Stimulated activated naive B cell treated with anti-CD40 and anti-IgM and Interleukin-4, amounts not matched to agents 10 μg/mL and 1 μg/mL and 100 μg/mL, for 72 hours (primary cell): ENCODE data around the gene SYT13.

Source experiments
- ATAC-seq, 2 donors: fragments of 150-1000 bp; cut with Tn5 transposase; replicated peaks; 2 replicates each; pipeline ENCODE4 v1.10.0; 2021; ENCODE audit warnings: moderate library complexity in 1 of 2
- DNase-seq: peaks from one replicate; pipeline ENCODE4 v3.0.0; 2021
- H3K27ac Mint-ChIP-seq: one replicate; pipeline ENCODE4 v1.8.0; 2022; ENCODE audit warnings: mild to moderate bottlenecking, mixed read lengths
- H3K27me3 Mint-ChIP-seq, 2 donors: one replicate each; pipeline ENCODE4 v1.8.0; 2022; ENCODE audit warnings: mixed read lengths in 2 of 2
- H3K36me3 Mint-ChIP-seq, 2 donors: one replicate each; pipeline ENCODE4 v1.8.0; 2022; ENCODE audit warnings: mixed read lengths in 2 of 2, mild to moderate bottlenecking in 1 of 2
- H3K4me1 Mint-ChIP-seq, 2 donors: one replicate each; pipeline ENCODE4 v1.8.0; 2022; ENCODE audit warnings: mixed read lengths in 2 of 2, mild to moderate bottlenecking in 1 of 2
- H3K4me3 Mint-ChIP-seq, 2 donors: one replicate each; pipeline ENCODE4 v1.8.0; 2022; ENCODE audit warnings: mild to moderate bottlenecking in 2 of 2, mixed read lengths in 2 of 2, moderate library complexity in 1 of 2
- H3K9me3 Mint-ChIP-seq, 2 donors: one replicate each; pipeline ENCODE4 v1.8.0; 2022; ENCODE audit warnings: mixed read lengths in 2 of 2, mild to moderate bottlenecking in 1 of 2

SYT13 gene

DNA sequence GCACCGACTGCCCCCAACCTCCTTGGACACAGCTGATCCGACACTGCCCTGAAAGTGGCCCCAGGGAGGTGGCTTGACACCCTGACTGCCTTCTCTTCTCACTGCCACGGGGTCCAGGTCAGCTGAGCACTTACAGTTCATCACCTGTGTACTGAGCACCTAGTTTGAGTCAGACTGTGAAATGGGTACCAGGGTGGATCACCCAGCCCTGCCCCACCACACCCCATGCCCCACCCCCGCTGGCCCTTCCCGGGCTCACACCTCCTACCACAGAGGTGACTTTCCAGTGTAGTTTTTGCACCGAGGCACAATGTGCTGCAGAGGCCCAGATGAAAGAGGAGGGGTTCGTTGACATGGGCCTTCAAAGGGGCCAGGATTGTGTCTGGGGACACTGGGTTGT is 80.2 kb downstream of the SYT13 start:
- Mint-ChIP-seq H3K27me3 (no peaks in the 10 kb centered on the region), H3K4me1 (peaks cover 17 to 18% of the 10 kb centered on the region in 2 donors), H3K4me3 (no peak overlapping the region), H3K27ac (no peak overlapping the region), H3K36me3 (peaks cover 33 to 52% of the 10 kb centered on the region in 2 donors), H3K9me3 (peaks cover 4 to 10% of the 10 kb centered on the region in 2 donors)
- ATAC-seq (no peak), DNase-seq (no peak)

DNA sequence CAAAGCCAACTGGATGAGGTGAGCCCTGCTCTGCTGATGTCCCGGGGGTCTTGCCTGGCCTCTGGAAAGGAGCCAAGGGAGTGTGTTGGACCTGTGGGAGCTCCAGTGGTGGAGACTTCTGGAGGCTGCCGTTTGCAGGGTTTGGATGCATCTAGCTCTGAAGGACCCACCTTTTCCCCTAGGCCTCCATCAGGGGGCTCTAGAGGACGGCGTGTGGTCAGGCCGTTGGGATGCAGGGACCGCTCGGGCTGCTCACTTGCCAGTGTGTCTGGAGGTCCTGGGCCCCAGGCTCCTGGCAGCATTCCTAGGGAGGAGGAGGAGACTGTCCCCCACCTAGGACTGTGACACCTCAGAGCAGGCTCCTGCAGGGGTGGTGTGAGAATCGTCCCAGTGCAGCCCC is 81.4 kb downstream of the SYT13 start:
- Mint-ChIP-seq H3K27ac (no peak overlapping the region), H3K9me3 (peaks cover 4 to 10% of the 10 kb centered on the region in 2 donors), H3K4me1 (peaks cover 8 to 11% of the 10 kb centered on the region in 2 donors), H3K27me3 (no peaks in the 10 kb centered on the region), H3K4me3 (no peak overlapping the region), H3K36me3 (peaks cover 38 to 63% of the 10 kb centered on the region in 2 donors)
- no peak for DNase-seq
- no peak for ATAC-seq

DNA sequence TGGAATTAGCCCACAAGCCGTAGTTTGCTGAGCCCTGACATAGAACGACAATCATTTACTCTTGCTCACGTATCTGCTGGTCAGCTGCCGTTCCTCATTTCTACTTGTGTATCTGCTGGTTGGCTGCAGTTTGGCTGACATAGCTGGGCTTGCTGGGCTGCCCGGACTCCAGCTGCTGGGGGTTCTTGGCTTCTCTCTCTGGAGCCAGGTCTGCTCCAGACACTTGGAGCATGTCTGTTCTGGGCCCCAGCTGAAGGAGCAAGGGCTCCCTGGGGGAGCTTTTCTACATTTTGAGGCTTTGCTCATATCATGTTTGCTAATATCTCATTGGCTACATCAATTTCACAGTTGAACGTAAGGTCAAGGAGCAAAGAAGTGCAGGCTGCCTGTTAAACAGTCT is 92.4 kb downstream of the SYT13 start:
- Mint-ChIP-seq H3K27ac (no peak overlapping the region), H3K4me3 (no peak overlapping the region), H3K9me3 (no peaks in the 10 kb centered on the region), H3K27me3 (no peaks in the 10 kb centered on the region), H3K4me1 (no peaks in the 10 kb centered on the region), H3K36me3 (peaks cover 24 to 49% of the 10 kb centered on the region in 2 donors)
- ATAC-seq, result no peak
- DNase-seq, result no peak
